HuH-7 (cell line): ENCODE measurements around the gene CPA1.

Experiments
- DNase-seq: peaks from one replicate; pipeline ENCODE4 v3.0.0; 2011; ENCODE audit warnings: low spot score

CPA1 gene

DNA sequence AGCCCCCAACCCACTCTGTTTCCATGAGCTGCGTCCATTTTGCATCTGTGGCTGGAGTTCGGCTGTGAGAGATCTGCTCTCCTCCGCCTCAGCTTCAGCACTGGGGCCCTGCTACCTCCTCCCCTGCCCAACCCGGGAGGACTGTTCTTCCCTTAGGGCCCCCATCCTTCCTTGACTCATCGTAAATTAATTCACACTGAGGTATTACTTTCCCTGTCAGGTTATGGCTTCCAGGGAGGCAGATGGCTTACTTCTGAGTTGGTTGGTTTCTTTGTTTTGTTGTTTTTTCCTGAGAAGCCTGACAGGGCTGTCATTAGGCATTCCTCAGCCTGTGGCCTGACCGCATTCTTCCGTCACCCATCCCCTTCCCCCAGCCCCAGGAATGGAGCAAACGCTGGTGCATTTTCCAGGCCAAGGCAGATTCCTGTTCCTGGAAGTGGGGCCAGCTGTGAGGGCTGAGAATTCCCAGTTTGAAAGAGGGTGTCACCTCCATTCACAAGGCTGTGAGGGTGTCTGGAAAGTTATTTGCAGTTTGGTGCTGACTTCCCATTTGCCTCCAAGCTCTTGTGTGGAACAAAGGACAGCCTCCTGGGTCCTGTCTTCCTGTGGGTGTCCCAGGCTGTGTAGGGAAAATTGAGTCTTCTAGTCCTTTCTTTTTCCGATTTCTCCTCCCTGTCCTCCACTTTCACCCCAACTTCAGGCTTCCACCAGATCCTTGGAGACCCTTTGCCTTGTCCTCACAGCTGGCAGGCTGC lies 24.0 kb upstream of the CPA1 start:
- DNase-seq = no peak

GRCh38 chr7:130356876-130357611 lies 23.2 kb upstream of the CPA1 start:
- no peak for DNase-seq

GRCh38 chr7:130358471-130358870 lies 21.8 kb upstream of the CPA1 start:
- no peak for DNase-seq

DNA sequence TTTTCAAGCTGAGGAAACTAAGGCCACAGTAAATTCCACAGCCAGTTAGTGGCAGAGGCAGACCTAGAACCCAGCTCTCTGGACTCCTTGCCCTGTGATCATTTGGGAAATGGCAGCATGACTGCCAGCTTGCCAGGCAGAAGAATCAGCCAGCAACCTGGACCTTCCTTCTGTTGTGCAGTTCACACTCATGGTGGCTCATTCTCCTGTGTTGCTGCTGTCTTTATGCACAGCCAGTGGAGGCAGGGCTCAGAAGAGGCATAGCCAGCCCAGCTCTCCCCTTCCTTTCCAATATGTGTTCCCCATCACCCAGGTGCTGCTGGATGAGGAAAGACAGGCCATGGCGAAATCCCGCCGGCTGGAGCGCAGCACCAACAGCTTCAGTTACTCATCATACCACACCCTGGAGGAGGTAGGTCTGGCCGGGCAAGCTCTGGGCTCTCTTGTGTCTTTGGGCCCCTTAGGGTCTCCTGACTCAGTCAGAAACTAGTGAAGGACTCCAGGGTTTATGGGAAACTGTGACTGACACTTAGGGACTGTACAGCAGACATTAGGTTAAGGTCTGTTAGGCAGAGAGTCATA lies 20.9 kb upstream of the CPA1 start:
- DNase-seq = no peak

DNA sequence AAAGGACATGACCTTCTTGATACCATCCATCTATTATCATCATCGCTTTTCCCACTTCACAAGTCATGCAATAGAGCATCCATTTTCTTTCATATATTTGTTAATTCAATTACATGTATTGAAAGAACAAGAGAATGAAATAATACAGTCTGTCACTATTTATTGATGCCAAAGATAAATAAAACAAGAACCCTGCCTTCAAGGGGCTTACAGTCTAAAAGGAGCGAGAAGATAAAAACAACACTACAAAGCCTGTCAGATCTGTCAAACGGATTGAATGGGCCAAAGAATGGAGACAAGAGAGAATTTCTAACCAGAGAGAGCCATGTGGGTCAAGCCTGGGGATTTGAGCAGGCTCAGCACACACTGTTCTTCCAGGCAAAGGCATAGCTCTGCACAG lies 19.8 kb upstream of the CPA1 start:
- DNase-seq = no peak

- no peak for DNase-seq
These were observed 18.6 kb upstream of the CPA1 start for GRCh38 chr7:130361681-130362080.

GRCh38 chr7:130362251-130362816 lies 18.0 kb upstream of the CPA1 start:
- no peak for DNase-seq

DNA sequence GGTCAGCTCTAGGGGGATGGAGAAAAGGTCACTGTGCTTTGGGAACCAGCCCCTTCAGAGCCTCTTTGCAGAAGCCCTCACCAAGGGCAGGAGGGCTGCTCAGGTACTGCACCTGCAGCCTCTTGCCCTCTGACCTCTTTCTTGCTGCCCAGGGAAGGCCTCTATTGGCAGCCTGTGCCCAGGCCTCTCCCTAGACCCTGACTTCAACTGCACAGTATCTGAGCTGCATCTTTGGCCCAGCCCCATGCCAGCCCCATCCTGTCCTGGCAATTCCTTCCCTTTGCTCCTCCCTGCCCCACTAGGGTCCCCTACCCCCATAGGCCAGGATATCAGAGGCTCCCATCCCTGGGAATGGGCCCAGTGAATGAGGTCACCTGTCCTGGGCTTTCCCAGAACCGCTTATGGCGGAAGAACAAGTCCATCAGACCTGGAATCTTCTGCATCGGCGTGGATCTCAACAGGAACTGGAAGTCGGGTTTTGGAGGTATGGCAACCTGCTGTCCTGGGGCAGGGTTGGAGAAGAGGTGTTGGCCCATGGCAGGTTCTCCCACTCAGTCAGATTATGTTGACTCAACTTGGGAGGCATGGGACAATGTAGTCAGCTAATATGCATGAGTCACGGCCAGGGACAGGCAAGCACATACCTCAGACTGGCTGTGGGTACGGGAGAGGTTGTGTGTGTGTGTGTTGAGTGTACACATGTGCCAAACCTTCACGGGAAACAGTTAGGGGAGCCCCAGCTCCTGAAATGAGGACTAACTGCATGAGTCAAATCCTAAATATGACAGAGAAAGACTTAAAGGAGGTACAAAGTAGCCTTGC lies 17.1 kb upstream of the CPA1 start:
- DNase-seq = no peak

- no peak for DNase-seq
These were observed 15.8 kb upstream of the CPA1 start for GRCh38 chr7:130364451-130364850.

- no peak for DNase-seq
These were observed 15.2 kb upstream of the CPA1 start for GRCh38 chr7:130365088-130365487.

GRCh38 chr7:130365511-130366441 lies 14.5 kb upstream of the CPA1 start:
- DNase-seq = no peak

- DNase-seq = no peak
These were observed 13.7 kb upstream of the CPA1 start for GRCh38 chr7:130366564-130366963.

DNA sequence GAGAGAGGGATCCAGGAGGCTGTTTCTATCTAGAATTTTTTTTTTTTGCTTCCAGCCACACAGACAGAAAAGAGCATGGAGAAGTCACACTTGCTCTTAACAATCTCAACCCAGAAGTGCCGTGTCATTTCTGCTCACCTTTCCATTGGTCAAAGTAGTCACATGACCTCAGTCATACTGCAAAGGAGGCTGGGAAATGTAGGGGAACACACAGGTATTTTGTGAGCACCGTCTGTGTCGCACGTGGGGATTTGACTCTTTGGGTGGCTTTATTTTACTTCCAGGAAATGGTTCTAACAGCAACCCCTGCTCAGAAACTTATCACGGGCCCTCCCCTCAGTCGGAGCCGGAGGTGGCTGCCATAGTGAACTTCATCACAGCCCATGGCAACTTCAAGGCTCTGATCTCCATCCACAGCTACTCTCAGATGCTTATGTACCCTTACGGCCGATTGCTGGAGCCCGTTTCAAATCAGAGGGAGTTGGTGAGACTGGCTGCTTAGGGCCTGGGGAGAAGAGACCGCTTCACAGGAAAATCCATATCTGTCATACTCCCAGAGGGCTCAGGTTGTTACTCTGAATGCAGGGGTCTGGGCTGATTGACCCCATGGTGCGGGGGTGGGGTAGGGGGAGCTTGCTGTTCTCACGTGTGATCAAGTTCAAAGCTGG lies 13.1 kb upstream of the CPA1 start:
- no peak for DNase-seq

GRCh38 chr7:130367836-130368746 lies 12.2 kb upstream of the CPA1 start:
- DNase-seq = no peak

DNA sequence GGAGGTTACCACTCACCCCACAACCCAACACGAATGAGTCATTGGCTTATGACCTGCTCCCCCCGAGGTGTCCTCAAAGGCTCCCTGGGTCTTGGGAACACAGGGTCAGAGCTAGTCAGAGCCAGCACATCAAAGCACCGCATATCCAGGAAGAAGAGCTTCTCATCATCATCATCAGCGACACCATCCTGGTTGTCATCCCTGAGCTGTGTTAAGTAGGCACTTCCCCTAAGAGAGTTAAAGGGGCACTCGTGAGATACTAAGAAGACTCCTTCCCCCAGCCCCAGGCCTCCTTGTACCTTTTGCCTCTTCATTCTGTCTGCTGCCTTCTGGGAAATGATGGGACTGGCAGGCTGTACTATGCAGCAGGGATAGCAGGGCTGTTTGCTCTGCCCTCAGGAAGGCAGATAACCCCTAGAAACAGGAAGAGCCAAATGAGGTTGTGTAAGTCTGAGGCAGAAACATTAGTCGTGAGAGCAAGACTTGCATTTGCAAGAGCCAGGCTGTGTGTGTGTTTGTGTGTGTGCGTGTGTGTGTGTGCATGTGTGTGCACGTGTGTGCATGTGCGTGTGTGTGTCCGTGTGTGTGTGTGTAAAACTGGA lies 11.1 kb upstream of the CPA1 start:
- DNase-seq = peak; percentile 87

GRCh38 chr7:130369831-130370550 lies 10.3 kb upstream of the CPA1 start:
- DNase-seq = no peak

DNA sequence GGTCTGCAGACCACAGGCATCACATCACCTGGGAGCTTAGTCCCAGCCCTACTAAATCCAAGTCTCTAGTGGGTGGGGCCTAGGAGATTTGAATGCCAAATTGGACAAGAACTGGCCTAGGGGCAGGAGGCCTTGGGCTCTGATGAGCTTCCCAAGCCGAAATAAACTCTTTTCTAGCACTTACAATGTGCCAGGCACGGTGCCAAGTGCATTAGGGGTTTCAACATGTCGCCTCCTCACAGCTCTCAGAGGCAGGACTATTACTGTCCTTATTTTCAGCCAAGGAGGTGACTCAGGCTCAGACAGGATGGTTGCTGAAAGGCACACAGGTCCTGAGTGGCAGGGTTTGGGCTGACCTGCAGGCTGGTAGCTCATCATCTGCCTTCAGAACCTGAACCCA lies 9.2 kb upstream of the CPA1 start:
- DNase-seq = no peak
